Stimulated activated effector memory CD8-positive, alpha-beta T cell treated with anti-CD3 and anti-CD28 coated beads, Interleukin-12 subunit alpha, Interleukin-12 subunit beta, amount 100 ng/mL, for 72 hours (primary cell): ENCODE results near the gene TSC2.
A peak's percentile ranks its signal among the peaks of the same experiment; 100 is the strongest.
"Not testable (repeated sequence)": the region's sequence is repeated elsewhere in the genome, so short reads cannot be mapped to it uniquely, and the experiment has no call there.

Source experiments
- ATAC-seq: fragments of 150-1000 bp; cut with Tn5 transposase; 2 replicates; pipeline ENCODE4 v1.10.0; 2021
- DNase-seq, 2 donors: peaks; one replicate each; pipeline ENCODE4 v3.0.0; 2021 to 2022; ENCODE audit warnings: low spot score in 2 of 2
- H3K27ac Mint-ChIP-seq: one replicate; pipeline ENCODE4 v1.8.0; 2022; ENCODE audit warnings: mild to moderate bottlenecking, mixed read lengths
- H3K36me3 Mint-ChIP-seq: one replicate; pipeline ENCODE4 v1.8.0; 2022; ENCODE audit warnings: mild to moderate bottlenecking, mixed read lengths
- H3K4me1 Mint-ChIP-seq: one replicate; pipeline ENCODE4 v1.8.0; 2022; ENCODE audit warnings: mixed read lengths
- H3K4me3 Mint-ChIP-seq: one replicate; pipeline ENCODE4 v1.8.0; 2022; ENCODE audit warnings: mild to moderate bottlenecking, mixed read lengths
- H3K9me3 Mint-ChIP-seq: one replicate; pipeline ENCODE4 v1.8.0; 2022; ENCODE audit warnings: mixed read lengths

Gene TSC2

GRCh38 chr16:2033909-2034695 lies 13.7 kb upstream of the TSC2 start:
- not testable (repeated sequence) for H3K4me1 Mint-ChIP-seq, H3K36me3 Mint-ChIP-seq, ATAC-seq, H3K27ac Mint-ChIP-seq, DNase-seq, H3K9me3 Mint-ChIP-seq, H3K4me3 Mint-ChIP-seq

GRCh38 chr16:2034696-2035430 lies 12.9 kb upstream of the TSC2 start:
- H3K36me3 Mint-ChIP-seq = no peaks in the 10 kb centered on the region
- no peak overlapping the region for H3K27ac Mint-ChIP-seq
- H3K4me3 Mint-ChIP-seq = no peak overlapping the region
- ATAC-seq = no peak
- H3K9me3 Mint-ChIP-seq = no peaks in the 10 kb centered on the region
- peaks cover 6% of the 10 kb centered on the region for H3K4me1 Mint-ChIP-seq
- DNase-seq = no peak

DNA sequence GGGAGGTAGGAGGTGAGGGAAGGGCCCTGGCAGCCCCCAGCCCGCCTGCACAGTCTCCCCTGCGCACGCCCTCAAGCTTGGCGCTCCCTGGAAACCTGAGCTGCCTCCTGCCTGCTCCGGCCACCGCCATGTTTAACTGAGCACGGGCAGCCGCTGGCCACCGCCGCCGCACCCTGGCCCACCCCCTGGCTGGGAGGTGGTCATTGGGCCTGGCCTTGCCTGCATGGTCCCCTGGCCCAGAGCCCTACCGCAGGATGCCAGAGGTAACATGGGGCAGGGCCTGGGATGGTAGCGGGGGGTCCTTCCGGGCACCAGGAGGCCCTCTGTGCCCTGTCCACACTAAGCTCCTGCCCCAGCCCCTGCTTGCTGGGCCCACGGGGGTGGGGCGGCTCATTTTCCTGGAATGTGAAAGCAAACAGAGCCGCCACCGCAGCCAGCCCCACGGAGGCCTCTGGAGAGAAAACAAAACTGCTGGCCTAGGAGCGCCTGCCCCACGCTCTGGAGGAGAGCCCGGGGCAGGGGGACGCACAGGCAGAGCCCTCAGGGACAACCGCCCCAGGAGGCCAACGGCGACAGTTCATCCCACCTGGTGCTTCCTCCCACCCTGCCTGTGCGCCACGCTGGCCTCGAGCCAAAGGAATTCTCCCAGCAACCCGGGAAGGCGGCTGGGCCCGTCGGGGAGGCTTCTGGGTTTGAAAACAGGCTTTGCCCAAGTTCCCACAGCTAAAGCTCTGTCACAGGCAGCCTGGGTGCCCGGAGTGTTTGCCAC lies 12.2 kb upstream of the TSC2 start:
- H3K36me3 Mint-ChIP-seq = no peaks in the 10 kb centered on the region
- no peak overlapping the region for H3K27ac Mint-ChIP-seq
- ATAC-seq = no peak
- no peaks in the 10 kb centered on the region for H3K9me3 Mint-ChIP-seq
- no peak for DNase-seq
- no peak overlapping the region for H3K4me3 Mint-ChIP-seq
- peaks cover 6% of the 10 kb centered on the region for H3K4me1 Mint-ChIP-seq

DNA sequence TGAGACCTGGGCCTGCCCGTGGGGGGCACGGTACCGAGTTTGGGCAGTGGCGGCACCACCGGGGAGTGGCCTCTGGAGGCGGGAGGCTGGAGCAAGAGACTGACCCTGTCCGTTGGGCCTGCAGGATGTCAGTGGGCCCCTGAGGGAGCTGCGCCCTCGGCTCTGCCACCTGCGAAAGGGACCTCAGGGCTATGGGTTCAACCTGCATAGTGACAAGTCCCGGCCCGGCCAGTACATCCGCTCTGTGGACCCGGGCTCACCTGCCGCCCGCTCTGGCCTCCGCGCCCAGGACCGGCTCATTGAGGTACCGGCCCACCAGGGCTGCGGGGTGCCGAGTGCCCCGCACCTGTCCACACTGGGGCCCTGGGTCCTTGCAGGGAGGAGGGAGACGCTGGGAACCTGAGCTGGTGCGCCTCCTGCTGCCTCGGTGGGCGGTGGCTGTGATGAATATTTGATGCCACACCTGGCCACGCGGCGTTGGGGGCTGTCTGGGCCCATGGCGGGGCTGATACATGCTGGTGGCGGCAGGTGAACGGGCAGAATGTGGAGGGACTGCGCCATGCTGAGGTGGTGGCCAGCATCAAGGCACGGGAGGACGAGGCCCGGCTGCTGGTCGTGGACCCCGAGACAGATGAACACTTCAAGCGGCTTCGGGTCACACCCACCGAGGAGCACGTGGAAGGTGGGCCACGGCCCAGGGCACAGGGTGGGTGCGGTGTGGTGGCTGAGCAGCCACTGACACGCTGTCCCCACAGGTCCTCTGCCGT lies 11.4 kb upstream of the TSC2 start:
- H3K4me1 Mint-ChIP-seq = peaks cover 6% of the 10 kb centered on the region
- H3K4me3 Mint-ChIP-seq = no peak overlapping the region
- ATAC-seq = no peak
- H3K9me3 Mint-ChIP-seq = no peaks in the 10 kb centered on the region
- no peak overlapping the region for H3K27ac Mint-ChIP-seq
- no peak for DNase-seq
- no peaks in the 10 kb centered on the region for H3K36me3 Mint-ChIP-seq

DNA sequence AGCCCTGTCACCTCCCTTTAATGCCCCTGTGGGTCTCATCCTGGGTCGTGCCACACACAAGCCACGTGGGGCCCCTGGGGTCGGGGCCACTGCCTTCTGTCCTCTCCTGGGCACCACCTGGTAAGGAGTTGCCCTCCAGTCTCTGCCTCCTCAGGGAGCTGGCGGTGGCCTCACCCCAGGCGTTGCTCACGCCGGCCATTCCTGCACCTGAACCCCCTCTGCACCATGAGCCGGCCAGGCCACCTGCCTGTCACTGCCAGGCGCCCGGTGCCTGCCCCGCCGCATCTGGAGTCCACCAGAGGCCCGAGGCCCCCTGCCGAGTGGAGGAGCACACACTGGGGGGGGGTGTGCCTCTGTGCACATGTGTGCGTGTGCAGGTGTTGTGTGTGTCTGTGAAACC lies 10.7 kb upstream of the TSC2 start:
- no peak for DNase-seq
- Mint-ChIP-seq H3K36me3 (no peaks in the 10 kb centered on the region), H3K4me1 (peaks cover 5% of the 10 kb centered on the region), H3K9me3 (no peaks in the 10 kb centered on the region), H3K4me3 (no peak overlapping the region), H3K27ac (no peak overlapping the region)
- ATAC-seq = no peak

DNA sequence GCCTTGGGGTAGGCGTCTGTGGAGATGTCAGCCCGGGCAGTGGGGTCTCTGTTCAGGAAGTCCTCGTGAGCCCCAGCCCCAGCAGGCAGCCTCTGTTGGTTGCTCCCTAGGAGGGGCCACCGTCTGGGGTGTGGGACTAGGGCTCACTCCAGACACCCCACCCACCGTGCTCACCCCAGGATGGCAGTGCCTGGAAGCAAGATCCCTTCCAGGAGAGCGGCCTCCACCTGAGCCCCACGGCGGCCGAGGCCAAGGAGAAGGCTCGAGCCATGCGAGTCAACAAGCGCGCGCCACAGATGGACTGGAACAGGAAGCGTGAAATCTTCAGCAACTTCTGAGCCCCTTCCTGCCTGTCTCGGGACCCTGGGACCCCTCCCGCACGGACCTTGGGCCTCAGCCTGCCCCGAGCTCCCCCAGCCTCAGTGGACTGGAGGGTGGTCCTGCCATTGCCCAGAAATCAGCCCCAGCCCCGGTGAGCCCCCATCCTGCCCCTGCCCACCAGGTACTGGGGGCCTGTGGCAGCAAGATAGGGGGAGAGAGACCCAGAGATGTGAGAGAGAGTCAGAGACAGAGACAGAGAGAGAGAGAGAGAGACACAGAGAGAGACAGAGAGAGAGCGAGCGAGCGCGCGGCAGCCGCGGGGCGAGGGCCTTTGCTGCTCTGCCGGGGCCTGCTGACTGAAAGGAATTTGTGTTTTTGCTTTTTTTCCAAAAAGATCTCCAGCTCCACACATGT lies 10.0 kb upstream of the TSC2 start:
- ATAC-seq (no peak), DNase-seq (no peak)
- Mint-ChIP-seq H3K27ac (no peak overlapping the region), H3K4me3 (no peak overlapping the region), H3K4me1 (no peaks in the 10 kb centered on the region), H3K9me3 (no peaks in the 10 kb centered on the region), H3K36me3 (no peaks in the 10 kb centered on the region)

GRCh38 chr16:2038382-2039231 lies 9.2 kb upstream of the TSC2 start:
- no peak overlapping the region for H3K27ac Mint-ChIP-seq

DNA sequence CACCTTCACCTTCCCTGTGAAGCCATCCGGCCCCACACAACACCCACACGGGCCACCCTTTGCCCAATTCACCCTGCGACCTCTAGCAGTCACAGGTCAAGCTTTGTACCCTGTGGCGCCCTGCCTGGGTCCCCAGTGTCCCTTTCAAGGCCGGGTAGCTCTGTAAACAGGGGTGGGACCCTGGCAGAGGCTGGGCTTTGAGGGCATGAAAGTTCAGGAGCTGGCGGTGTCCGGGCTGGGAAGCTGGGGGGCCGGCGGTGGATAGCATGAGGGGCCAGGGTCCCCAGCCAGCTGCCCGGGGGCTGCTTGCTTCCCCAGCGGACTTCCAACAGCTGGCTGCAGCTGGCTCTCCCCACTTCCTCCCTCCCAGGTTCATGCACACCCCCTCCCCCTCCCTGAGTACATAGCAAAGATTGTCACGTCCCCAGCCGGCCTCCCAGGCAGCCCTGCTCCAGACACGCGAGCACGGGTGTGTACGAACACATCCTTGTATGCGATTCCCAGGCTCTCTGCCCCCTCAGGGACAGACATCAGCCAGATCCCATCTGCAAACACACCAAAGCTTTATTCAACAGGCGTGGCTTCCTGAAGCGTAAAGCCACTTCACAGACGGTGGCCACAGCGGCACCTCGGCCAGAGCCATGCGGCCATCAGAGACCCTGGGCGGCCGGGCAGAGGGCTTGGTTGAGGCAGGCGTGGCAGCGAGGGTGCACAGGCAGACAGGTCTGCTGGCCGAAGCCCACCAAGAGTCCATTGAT lies 8.3 kb upstream of the TSC2 start:
- Mint-ChIP-seq H3K4me3 (no peak overlapping the region), H3K9me3 (no peaks in the 10 kb centered on the region), H3K36me3 (no peaks in the 10 kb centered on the region), H3K4me1 (no peaks in the 10 kb centered on the region), H3K27ac (no peak overlapping the region)
- DNase-seq = no peak
- no peak for ATAC-seq

More at GRCh38 chr16:2038382-2039231, 9.2 kb upstream of the TSC2 start:
- H3K9me3 Mint-ChIP-seq = no peaks in the 10 kb centered on the region
- no peak for ATAC-seq
- H3K4me3 Mint-ChIP-seq = no peak overlapping the region
- no peaks in the 10 kb centered on the region for H3K4me1 Mint-ChIP-seq
- no peak for DNase-seq
- H3K36me3 Mint-ChIP-seq = no peaks in the 10 kb centered on the region

DNA sequence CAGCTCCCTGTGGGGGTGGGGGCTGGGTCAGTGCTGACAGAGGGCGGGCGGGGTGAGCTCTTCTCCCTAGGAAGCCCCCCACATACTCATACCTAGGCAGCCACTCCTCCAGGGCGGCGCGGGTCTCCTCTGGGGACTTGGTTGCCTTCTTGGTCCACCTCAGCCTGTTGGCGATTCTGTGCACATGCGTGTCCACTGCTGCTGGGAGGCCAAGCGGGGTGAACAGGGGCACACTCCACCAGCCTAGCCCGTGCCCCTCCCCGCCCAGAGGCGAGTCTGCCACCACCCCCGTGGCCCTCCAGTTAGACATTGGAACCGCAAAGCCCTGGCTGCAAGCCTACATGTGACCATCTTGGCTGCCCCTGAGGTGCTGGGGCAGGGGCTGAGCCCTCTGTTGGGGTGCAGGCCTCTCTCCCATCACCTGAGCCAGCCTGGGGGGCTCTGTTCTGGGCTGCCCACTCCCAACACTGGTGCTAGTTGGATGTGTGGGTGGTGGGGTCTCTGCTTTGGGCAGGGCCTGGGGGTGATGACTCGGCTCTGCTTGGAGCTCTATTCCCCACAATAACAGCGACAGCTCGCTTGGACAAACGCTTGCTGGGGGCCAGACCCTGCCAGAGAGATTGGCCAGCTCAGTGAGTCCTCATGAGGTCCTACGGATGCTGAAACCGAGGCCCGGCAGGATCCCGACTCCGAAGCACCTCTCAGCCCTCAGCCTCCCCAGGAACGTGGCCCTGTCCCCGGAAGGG lies 7.6 kb upstream of the TSC2 start:
- no peak for ATAC-seq
- no peaks in the 10 kb centered on the region for H3K36me3 Mint-ChIP-seq
- no peaks in the 10 kb centered on the region for H3K9me3 Mint-ChIP-seq
- no peaks in the 10 kb centered on the region for H3K4me1 Mint-ChIP-seq
- no peak overlapping the region for H3K27ac Mint-ChIP-seq
- H3K4me3 Mint-ChIP-seq = no peak overlapping the region
- no peak for DNase-seq

DNA sequence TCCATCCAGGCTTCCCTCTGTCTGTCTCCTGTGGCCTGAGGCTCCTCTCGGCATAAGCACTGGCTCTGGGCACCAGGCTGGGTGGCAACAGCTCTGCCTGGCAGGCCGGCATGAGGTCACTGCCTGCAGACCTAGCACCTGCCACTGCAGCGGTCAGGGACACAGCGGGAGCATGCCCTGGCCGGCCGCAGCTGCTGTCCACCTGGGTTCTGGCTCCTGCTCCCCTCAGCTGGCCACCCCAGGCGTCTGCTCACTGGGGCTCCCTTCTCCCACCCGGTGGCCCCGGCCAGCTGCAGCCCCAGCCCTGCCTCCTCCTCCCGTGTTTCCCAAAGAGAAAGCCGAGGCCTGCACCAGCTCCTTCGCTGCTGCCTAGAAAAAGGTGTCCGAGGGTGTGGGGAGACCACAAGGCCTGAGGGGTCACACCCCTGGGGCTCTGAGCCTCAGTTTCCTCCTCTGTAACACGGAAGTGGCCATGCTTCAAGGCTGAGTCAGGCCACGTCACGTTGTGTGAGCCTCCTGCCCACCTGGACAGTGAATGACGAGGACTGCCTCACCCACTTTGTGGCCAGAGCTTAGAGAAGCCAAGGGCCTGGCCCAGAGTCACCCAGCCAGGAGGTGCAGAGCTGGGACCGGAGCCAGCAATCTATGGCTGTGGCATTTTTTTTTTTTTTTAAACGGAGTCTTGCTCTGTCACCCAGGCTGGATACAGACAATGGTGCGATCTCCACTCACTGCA lies 6.8 kb upstream of the TSC2 start:
- DNase-seq (no peak), ATAC-seq (no peak)
- no peaks in the 10 kb centered on the region for H3K9me3 Mint-ChIP-seq

GRCh38 chr16:2042171-2042985 lies 5.4 kb upstream of the TSC2 start:
- Mint-ChIP-seq H3K36me3 (no peaks in the 10 kb centered on the region), H3K27ac (peak overlapping the region; percentile 84), H3K4me3 (no peak overlapping the region), H3K4me1 (peaks cover 12% of the 10 kb centered on the region), H3K9me3 (no peaks in the 10 kb centered on the region)
- DNase-seq (no peak), ATAC-seq (no peak)

More for the DNA sequence above, 6.8 kb upstream of the TSC2 start:
- H3K4me3 Mint-ChIP-seq = no peak overlapping the region
- no peaks in the 10 kb centered on the region for H3K4me1 Mint-ChIP-seq
- no peaks in the 10 kb centered on the region for H3K36me3 Mint-ChIP-seq
- H3K27ac Mint-ChIP-seq = no peak overlapping the region
